Measurements from ENCODE around the gene EP400.
"Not testable (repeated sequence)": the region's sequence is repeated elsewhere in the genome, so short reads cannot be mapped to it uniquely, and the experiment has no call there.

Gene EP400

DNA sequence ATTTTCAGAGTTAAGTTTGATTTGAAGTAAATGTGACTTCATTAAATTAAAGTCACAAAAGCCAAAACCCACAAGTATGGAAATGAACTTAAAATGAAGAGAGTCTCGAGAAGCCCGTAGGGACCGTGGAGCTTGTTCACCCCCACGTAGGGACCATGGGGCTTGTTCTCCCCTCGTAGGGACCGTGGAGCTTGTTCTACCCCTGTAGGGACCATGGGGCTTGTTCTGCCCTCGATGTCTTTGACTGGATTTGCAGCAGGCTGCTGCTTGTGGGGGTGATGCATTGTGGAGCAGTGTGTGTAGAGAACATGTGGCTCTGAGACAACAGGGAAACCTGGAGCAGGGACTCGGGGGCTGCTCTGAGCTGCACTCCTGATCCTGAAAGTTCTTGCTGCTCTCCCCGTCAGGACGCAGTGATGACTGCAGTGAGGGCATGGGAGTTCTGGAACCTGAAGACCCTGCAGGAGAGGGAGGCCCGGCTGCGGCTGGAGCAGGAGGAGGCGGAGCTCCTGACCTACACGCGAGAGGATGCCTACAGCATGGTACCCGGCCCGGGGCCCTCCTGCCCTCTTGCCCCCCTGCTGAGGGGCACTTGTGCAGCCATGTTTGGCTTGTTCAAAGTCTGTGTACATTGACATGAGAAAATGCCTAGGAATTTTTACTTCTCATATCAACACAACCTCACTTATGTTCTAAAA lies 94.2 kb downstream of the EP400 start:
- TF ChIP-seq CTCF (IDR thresholded peaks at IDR 0.05; ENCODE audit: extremely low read depth, insufficient read depth, missing control alignments) = no peak
- in situ Hi-C loops (cut with MboI; ENCODE audit: low pct_unique_long_range_greater_than_20kb, low sequenced_read_pairs, unreplicated experiment) = no loop called here
- DNase-seq (ENCODE audit: low spot score) = no peak

GRCh38 chr12:132044661-132045412 lies 95.1 kb downstream of the EP400 start:
- no peak for TF ChIP-seq CTCF (IDR thresholded peaks at IDR 0.05; ENCODE audit: extremely low read depth, insufficient read depth, missing control alignments)
- in situ Hi-C loops (cut with MboI; ENCODE audit: low pct_unique_long_range_greater_than_20kb, low sequenced_read_pairs, unreplicated experiment) = no loop called here
- no peak for DNase-seq (ENCODE audit: low spot score)

DNA sequence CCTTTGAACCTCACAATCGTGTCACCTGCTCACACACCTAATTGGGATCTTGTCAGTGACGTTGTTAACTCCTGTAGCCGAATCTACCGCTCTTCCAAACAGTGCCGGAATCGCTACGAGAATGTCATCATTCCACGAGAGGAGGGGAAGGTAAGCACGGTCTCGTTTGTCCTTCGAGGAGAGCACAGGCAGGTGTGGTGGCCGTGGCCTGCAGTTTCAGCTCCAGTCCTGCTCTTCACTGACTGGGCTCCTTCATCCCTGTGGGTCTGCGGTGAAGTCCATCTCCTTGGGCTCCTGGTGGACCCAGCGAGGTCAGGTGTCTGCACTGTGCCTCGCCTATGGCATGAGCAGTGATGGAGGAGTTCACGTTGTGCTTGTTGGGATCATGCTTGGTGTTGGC lies 96.0 kb downstream of the EP400 start:
- no peak for TF ChIP-seq CTCF (IDR thresholded peaks at IDR 0.05; ENCODE audit: extremely low read depth, insufficient read depth, missing control alignments)
- DNase-seq (ENCODE audit: low spot score) = no peak
- in situ Hi-C loops (cut with MboI; ENCODE audit: low pct_unique_long_range_greater_than_20kb, low sequenced_read_pairs, unreplicated experiment) = no loop called here

DNA sequence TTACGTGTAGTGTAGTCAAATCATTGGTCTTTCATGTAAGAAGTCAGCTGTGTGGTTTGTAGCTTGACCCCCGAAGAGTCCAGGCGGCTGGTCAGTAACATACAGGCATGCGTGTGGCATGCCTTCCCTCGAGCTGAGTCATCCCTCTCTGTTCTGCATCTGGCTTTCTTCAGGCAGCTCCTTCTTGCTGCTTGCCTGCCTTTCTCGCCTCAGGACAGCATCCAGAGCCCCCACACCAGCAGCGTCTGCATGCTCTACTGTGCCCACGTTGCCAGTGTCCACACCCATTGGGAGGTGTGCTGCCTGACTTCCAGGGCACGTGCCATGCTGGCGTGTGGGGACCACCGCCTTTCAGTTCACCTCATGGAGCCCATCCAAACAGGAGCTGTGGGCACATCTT lies 96.8 kb downstream of the EP400 start:
- in situ Hi-C loops (cut with MboI; ENCODE audit: low pct_unique_long_range_greater_than_20kb, low sequenced_read_pairs, unreplicated experiment) = no loop called here
- TF ChIP-seq CTCF (IDR thresholded peaks at IDR 0.05; ENCODE audit: extremely low read depth, insufficient read depth, missing control alignments) = no peak
- no peak for DNase-seq (ENCODE audit: low spot score)

- DNase-seq (ENCODE audit: low spot score); in situ Hi-C loops (cut with MboI; ENCODE audit: low pct_unique_long_range_greater_than_20kb, low sequenced_read_pairs, unreplicated experiment): not testable (repeated sequence)
These were observed 97.9 kb downstream of the EP400 start for GRCh38 chr12:132047630-132048029.

DNA sequence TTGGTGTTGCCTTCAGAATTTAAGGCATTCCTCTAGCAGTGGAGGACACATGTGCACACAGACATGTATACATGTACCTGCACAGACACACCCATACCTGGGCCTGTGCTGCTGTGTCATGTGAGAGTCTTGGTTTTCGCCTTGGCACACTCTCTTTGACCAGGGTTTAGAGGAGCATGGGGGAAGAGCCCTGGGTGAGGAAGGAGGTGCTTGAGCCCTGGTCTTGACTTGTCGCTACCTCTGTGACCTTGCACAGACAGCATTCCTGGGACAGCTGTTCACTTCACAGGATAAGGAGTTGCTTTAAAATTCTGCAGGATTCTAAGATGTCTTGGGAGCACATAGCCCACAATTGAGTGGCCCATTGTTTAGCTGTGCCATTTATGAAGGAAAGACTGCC lies 99.7 kb downstream of the EP400 start:
- in situ Hi-C loops (cut with MboI; ENCODE audit: low pct_unique_long_range_greater_than_20kb, low sequenced_read_pairs, unreplicated experiment) = no loop called here

More for the DNA sequence above, 99.7 kb downstream of the EP400 start:
- no peak for TF ChIP-seq CTCF (IDR thresholded peaks at IDR 0.05; ENCODE audit: extremely low read depth, insufficient read depth, missing control alignments)
- no peak for DNase-seq (ENCODE audit: low spot score)
